ENCODE data around the gene THAP4. TPM values are rescaled to one million over a fixed set of nuclear protein-coding genes. Genes with fewer than 3 reads are reported as not detected.

The THAP4 gene
- total RNA-seq, 1 experiment from 2014 or later: 94.8 TPM

DNA sequence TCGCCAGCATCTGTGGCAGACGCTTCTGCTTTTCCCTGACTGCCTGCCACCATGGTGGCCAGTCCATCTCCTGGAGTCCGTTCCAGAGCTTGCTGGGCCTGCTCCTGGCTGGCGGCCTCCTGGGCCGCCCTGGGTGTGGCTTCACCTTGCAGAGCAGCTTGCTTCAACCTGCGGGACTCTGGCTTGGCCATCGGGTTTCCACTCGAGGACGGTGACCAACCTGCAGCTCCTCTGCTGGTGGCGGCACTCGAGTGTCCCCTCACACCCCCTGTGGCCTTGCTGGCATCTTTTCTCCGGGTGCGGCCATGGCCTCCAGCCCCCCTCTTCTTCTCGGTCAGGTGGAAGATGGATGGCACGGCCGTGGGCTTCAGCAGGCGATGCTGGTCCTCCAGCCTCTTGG, 3.4 kb downstream of the THAP4 start:
- H3K27ac ChIP-seq: no peak overlapping the region
- no peaks in the 10 kb centered on the region for H3K9me2 ChIP-seq (ENCODE audit: insufficient read depth)

DNA sequence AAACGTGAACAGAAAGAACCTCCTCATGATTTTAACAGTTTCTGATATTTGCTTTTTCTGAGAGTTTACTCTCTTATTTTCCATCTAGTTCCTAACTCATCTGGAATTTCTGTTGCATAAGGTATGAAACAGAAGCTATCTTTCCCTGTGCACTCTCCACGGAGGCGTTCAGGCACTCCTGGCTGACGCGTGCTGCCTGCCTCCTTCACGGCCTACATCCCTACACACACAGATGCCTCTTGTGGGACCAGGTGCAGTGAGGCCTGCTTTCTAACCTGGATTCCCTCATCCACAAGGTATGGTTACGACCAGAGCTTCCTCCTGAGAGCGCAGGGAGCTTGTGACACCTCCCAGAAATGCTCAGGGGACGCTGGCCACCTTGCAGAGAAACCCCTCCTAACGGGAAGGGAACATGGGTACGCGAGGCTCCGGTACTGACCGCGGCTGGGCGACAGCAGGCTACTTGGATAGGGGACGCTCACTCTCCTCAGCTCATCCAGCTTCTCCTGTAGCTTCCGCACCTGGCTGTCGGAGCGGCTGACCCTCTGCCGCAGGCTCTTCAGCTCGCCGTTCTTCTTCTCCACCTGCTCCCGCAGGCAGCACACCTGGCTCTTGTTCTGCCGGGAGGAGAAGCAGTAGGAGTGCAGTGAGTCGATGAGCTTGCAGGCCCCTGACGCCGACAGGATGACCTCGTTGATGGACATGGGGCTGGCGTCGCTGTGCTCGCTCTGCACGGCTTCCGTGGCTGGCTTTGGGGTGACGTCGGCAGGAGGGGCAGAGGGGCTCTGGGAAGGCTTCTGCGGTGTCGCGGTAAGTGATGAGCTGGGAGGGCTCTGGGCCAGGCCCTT, 4.3 kb downstream of the THAP4 start:
- BruUV-seq (replicated peaks): no TSS peak
- CTCF ChIA-PET: interaction anchor here (0.5 kb wide), 2 partner anchors 38 to 366 kb away, joined by 3 read pairs; no protein-coding TSS in a partner anchor
- POLR2A ChIA-PET (ENCODE audit: unreplicated experiment): interaction anchor here (0.6 kb wide), 2 partner anchors 16 to 363 kb away, joined by 6 to 10 read pairs; no protein-coding TSS in a partner anchor

More for the DNA sequence above, 3.4 kb downstream of the THAP4 start:
- no peak overlapping the region for H2AFZ ChIP-seq
- TF ChIP-seq, protein P1, sequence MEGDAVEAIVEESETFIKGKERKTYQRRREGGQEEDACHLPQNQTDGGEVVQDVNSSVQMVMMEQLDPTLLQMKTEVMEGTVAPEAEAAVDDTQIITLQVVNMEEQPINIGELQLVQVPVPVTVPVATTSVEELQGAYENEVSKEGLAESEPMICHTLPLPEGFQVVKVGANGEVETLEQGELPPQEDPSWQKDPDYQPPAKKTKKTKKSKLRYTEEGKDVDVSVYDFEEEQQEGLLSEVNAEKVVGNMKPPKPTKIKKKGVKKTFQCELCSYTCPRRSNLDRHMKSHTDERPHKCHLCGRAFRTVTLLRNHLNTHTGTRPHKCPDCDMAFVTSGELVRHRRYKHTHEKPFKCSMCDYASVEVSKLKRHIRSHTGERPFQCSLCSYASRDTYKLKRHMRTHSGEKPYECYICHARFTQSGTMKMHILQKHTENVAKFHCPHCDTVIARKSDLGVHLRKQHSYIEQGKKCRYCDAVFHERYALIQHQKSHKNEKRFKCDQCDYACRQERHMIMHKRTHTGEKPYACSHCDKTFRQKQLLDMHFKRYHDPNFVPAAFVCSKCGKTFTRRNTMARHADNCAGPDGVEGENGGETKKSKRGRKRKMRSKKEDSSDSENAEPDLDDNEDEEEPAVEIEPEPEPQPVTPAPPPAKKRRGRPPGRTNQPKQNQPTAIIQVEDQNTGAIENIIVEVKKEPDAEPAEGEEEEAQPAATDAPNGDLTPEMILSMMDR (conservative IDR thresholded peaks at IDR 0.05): no peak
- no peak for TF ChIP-seq EZH2 (IDR thresholded peaks at IDR 0.05; ENCODE audit: low read depth)
- H3K36me3 ChIP-seq (ENCODE audit: low read depth): peaks cover 15% of the 10 kb centered on the region
- intact Hi-C loops (cut with micrococcal nuclease; ENCODE audit: unreplicated experiment): loop anchor here (10.0 kb wide), 1 partner anchor 359 kb away; no protein-coding TSS in a partner anchor
- no peak for DNase-seq
- no peak overlapping the region for H3K4me3 ChIP-seq
- CTCF ChIA-PET: no interaction called here
- peaks cover 77% of the 10 kb centered on the region for H3K79me2 ChIP-seq (ENCODE audit: low read depth)
- H3K4me2 ChIP-seq: no peak overlapping the region
- no peaks in the 10 kb centered on the region for H3K9me3 ChIP-seq (ENCODE audit: insufficient read depth, low read depth)
- H3K27me3 ChIP-seq (ENCODE audit: insufficient read depth, low read depth): no peaks in the 10 kb centered on the region
- POLR2A ChIA-PET (ENCODE audit: unreplicated experiment): interaction anchor here (0.6 kb wide), 1 partner anchor 15 kb away, joined by 10 read pairs; no protein-coding TSS in a partner anchor
- TSS peak; percentile 3 for BruUV-seq (replicated peaks)
- peaks cover 4% of the 10 kb centered on the region; the same call in 1 of the 2 replicates for H3F3A ChIP-seq (ENCODE audit: insufficient read depth, low read depth)
- peaks cover 14% of the 10 kb centered on the region for H3K4me1 ChIP-seq (replicated peaks; ENCODE audit: insufficient read depth)
- peaks cover 28% of the 10 kb centered on the region for H4K20me1 ChIP-seq (ENCODE audit: insufficient read depth)

DNA sequence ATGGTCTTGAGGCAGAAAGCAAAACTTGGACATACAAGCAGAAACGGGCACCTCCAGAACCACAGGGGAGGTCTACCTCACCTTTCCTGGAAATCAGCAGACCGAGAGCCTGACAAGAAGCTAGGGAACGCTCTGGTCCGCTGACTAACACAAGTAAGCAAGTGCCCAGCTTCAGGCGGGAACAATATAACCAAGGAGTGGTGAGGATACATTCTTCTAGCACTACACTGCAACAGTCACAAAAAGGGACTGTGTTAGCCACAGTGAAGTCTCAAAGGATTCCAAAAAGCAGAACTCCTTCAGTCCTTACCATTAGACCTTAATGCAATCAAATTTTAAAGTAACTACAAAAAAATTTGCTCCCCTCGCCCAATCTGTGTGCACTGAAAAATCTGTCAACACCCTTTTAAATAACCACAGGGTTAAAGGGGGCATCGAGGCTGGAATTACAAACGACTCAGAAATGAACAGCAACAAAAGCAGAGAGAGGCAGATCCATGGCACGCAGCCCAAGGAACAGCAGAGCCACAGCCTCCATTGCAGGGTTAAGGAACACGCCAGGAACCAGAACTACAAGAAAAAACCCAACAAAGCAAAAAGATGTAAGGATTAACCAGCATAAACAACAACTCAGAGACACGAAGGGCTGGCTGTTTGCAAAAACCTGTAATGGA, 7.1 kb downstream of the THAP4 start:
- H3K27ac ChIP-seq: no peak overlapping the region
- H3K79me2 ChIP-seq (ENCODE audit: low read depth): peaks cover 85% of the 10 kb centered on the region
- no TSS peak for BruUV-seq (replicated peaks)
- H3K4me2 ChIP-seq: no peak overlapping the region
- H3K9me3 ChIP-seq (ENCODE audit: insufficient read depth, low read depth): no peaks in the 10 kb centered on the region
- H2AFZ ChIP-seq: no peak overlapping the region
- peaks cover 22% of the 10 kb centered on the region for H3K36me3 ChIP-seq (ENCODE audit: low read depth)
- peaks cover 5% of the 10 kb centered on the region; the same call in 1 of the 2 replicates for H3K4me1 ChIP-seq (replicated peaks; ENCODE audit: insufficient read depth)
- H3K4me3 ChIP-seq: no peak overlapping the region
- no peak for DNase-seq
- no peaks in the 10 kb centered on the region for H3K9me2 ChIP-seq (ENCODE audit: insufficient read depth)
- H3F3A ChIP-seq (ENCODE audit: insufficient read depth, low read depth): peaks cover 4% of the 10 kb centered on the region; the same call in 1 of the 2 replicates
- ChIA-PET POLR2A (ENCODE audit: unreplicated experiment) (no interaction called here), CTCF (no interaction called here)
- intact Hi-C loops (cut with micrococcal nuclease; ENCODE audit: unreplicated experiment): loop anchor here (10.0 kb wide), 1 partner anchor 355 kb away; no protein-coding TSS in a partner anchor
- TF ChIP-seq, protein P1 (conservative IDR thresholded peaks at IDR 0.05): no peak
- no peak for TF ChIP-seq EZH2 (IDR thresholded peaks at IDR 0.05; ENCODE audit: low read depth)
- H3K27me3 ChIP-seq (ENCODE audit: insufficient read depth, low read depth): no peaks in the 10 kb centered on the region
- peaks cover 45% of the 10 kb centered on the region for H4K20me1 ChIP-seq (ENCODE audit: insufficient read depth)

More for the DNA sequence above, 4.3 kb downstream of the THAP4 start:
- no peak overlapping the region for H3K27ac ChIP-seq
- no peak overlapping the region for H2AFZ ChIP-seq
- no peak overlapping the region for H3K4me3 ChIP-seq
- H4K20me1 ChIP-seq (ENCODE audit: insufficient read depth): peaks cover 28% of the 10 kb centered on the region
- H3K36me3 ChIP-seq (ENCODE audit: low read depth): peaks cover 15% of the 10 kb centered on the region
- no peaks in the 10 kb centered on the region for H3K9me2 ChIP-seq (ENCODE audit: insufficient read depth)
- H3K4me1 ChIP-seq (replicated peaks; ENCODE audit: insufficient read depth): peaks cover 13% of the 10 kb centered on the region
- no peaks in the 10 kb centered on the region for H3K9me3 ChIP-seq (ENCODE audit: insufficient read depth, low read depth)
- intact Hi-C loops (cut with micrococcal nuclease; ENCODE audit: unreplicated experiment): loop anchor here (10.0 kb wide), 1 partner anchor 358 kb away; no protein-coding TSS in a partner anchor
- H3F3A ChIP-seq (ENCODE audit: insufficient read depth, low read depth): peaks cover 4% of the 10 kb centered on the region; the same call in 1 of the 2 replicates
- TF ChIP-seq, protein P1 (conservative IDR thresholded peaks at IDR 0.05): no peak
- no peak for TF ChIP-seq EZH2 (IDR thresholded peaks at IDR 0.05; ENCODE audit: low read depth)
- no peak for DNase-seq
- no peaks in the 10 kb centered on the region for H3K27me3 ChIP-seq (ENCODE audit: insufficient read depth, low read depth)
- H3K79me2 ChIP-seq (ENCODE audit: low read depth): peaks cover 77% of the 10 kb centered on the region
- H3K4me2 ChIP-seq: no peak overlapping the region

Data from PC-9 (cell line).